Measurements from ENCODE around the gene ASRGL1.

ASRGL1 gene

DNA sequence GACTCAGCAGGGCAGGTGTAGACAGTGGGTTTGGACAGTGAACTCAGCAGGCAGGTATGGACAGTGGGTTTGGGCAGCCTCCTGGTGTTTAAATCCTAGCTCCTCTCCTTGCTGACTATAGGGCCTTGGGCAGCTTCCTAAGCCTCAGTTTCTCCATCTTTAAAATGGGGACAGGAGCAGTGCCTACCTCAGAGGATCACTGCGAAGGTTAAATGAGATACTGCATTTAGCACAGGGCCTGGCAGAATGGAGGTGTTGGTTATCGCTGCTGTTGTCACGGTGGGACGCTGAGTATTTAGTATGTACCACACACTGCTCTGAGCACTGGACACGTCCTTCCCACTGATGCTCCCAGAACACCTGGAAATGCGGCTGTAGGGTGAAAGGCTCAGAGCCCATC is 67.2 kb downstream of the ASRGL1 start:
- Histone ChIP-seq H3K9me3 (no peaks in the 10 kb centered on the region), H3K36me3 (no peaks in the 10 kb centered on the region), H3K27me3 (no peaks in the 10 kb centered on the region), H3K4me1 (peaks cover 9% of the 10 kb centered on the region), H3K4me3 (ENCODE audit: low read depth, low read length) (no peak overlapping the region)
- TF ChIP-seq, protein P1, sequence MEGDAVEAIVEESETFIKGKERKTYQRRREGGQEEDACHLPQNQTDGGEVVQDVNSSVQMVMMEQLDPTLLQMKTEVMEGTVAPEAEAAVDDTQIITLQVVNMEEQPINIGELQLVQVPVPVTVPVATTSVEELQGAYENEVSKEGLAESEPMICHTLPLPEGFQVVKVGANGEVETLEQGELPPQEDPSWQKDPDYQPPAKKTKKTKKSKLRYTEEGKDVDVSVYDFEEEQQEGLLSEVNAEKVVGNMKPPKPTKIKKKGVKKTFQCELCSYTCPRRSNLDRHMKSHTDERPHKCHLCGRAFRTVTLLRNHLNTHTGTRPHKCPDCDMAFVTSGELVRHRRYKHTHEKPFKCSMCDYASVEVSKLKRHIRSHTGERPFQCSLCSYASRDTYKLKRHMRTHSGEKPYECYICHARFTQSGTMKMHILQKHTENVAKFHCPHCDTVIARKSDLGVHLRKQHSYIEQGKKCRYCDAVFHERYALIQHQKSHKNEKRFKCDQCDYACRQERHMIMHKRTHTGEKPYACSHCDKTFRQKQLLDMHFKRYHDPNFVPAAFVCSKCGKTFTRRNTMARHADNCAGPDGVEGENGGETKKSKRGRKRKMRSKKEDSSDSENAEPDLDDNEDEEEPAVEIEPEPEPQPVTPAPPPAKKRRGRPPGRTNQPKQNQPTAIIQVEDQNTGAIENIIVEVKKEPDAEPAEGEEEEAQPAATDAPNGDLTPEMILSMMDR (IDR thresholded peaks at IDR 0.05; ENCODE audit: low read depth, low read length) = no peak
- no peak for DNase-seq

DNA sequence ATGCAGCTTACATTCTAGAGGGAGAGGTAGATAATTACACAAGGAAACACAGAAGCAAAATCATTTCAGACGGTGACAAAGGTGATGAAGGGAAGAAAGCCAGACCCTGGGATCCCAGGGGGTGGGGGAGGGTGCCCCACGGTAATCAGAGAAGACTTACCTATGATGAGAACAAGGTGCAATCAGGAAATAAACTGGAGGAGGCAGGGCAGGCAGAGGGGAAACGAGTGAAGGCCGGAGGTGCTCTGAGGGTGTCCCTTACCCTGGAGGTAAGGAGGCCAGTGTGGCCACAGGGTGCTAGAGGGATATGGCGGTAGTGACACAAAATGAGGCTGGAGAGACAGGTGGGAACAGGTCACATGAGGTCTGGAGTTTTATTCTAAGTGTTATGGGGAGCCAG is 67.7 kb downstream of the ASRGL1 start:
- TF ChIP-seq, protein P1 (IDR thresholded peaks at IDR 0.05; ENCODE audit: low read depth, low read length) = no peak

DNA sequence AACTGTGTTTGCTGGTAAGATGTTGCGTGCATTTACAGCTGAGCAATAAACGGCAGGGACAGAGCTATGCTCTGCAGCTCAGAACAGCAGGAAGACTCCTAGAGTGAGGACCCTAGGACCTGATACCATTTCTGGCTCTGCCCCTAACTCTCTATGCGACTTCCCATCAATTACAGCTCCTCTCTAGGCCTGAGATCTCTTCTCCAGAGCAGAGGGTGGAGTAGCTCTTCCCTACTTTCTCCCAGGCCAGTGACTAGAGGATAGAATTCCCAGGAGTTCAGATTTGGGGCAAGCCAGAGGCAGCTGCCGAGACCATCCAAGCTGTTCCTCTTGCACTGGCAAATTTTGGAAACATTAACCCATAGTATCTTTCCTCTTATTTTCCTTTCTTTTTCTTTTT is 68.8 kb downstream of the ASRGL1 start:
- H3K4me1 ChIP-seq = 0 out of 2 replicates have a peak, but pooled peaks cover under 1% of the 10 kb centered on the region
- no peak overlapping the region for H3K4me3 ChIP-seq (ENCODE audit: low read depth, low read length)
- no peaks in the 10 kb centered on the region for H3K9me3 ChIP-seq
- H3K36me3 ChIP-seq = no peaks in the 10 kb centered on the region
- TF ChIP-seq, protein P1 (IDR thresholded peaks at IDR 0.05; ENCODE audit: low read depth, low read length) = no peak
- no peaks in the 10 kb centered on the region for H3K27me3 ChIP-seq
- DNase-seq = no peak

More for the DNA sequence above, 67.7 kb downstream of the ASRGL1 start:
- H3K36me3 ChIP-seq = no peaks in the 10 kb centered on the region
- no peak for DNase-seq
- H3K4me3 ChIP-seq (ENCODE audit: low read depth, low read length) = no peak overlapping the region
- no peaks in the 10 kb centered on the region for H3K9me3 ChIP-seq
- H3K4me1 ChIP-seq = peaks cover 8% of the 10 kb centered on the region
- H3K27me3 ChIP-seq = no peaks in the 10 kb centered on the region

DNA sequence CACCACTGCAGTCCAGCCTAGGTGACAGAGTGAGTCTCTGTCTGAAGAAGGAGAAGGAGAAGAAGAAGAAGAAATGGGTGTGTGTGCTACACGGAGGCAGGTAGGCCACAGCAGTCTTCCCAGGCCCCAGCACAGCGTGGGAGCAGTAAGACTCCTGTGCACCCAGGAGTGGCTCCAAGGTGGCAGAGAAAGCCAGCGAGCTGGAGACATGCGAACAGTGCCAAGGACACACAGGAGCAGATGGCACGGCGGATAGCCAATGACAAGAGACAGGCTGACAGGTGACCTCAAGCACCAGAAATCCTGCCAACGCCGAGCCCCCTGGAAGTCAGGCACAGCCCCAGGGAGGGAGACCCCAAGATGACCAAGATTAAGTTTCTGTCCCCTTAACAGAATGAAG is 72.6 kb downstream of the ASRGL1 start:
- Histone ChIP-seq H3K4me3 (ENCODE audit: low read depth, low read length) (no peak overlapping the region), H3K9me3 (no peaks in the 10 kb centered on the region), H3K27me3 (no peaks in the 10 kb centered on the region), H3K36me3 (no peaks in the 10 kb centered on the region), H3K4me1 (no peaks in the 10 kb centered on the region)
- TF ChIP-seq, protein P1 (IDR thresholded peaks at IDR 0.05; ENCODE audit: low read depth, low read length) = no peak
- no peak for DNase-seq

DNA sequence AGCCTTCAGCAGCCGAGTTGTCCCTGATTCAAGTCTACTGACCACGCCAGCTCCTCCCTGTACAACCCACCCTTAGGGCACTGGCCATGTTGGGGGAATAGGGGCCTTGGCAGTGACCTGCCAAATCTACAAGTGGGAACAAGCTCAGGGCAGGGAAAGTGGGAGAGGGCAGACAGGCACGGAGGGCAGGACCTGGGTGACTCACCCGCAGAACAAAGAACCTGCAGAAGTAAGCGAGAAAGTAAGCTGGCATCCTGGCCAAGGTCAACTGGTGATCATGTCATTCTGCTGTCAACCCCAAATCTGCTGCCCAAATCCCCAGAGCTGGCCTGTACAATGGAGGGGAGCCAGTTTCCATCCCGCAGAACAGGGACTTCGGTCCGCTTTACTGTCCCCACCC is 73.7 kb downstream of the ASRGL1 start:
- no peak overlapping the region for H3K4me3 ChIP-seq (ENCODE audit: low read depth, low read length)
- no peaks in the 10 kb centered on the region for H3K9me3 ChIP-seq
- H3K36me3 ChIP-seq = no peaks in the 10 kb centered on the region
- DNase-seq = no peak
- TF ChIP-seq, protein P1 (IDR thresholded peaks at IDR 0.05; ENCODE audit: low read depth, low read length) = no peak
- no peaks in the 10 kb centered on the region for H3K4me1 ChIP-seq
- H3K27me3 ChIP-seq = no peaks in the 10 kb centered on the region

DNA sequence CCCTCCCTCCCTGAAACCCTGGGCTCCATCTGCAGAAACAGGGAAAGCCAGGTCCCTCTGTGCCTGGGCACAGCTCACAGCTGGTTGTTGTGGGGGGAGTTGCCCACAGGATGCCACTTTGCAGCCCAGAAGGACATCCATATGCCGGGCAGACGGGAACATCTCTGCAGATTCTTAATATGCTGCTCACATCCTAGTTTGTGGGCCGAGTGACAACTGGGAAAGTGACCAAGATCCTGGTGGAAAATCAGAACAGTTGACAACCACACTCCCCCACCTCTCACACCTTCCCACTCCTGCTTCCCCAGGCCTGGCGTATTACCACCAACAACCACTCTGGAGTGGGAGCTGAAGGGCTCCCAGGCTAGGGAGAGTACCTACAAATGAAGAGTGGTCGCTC is 74.3 kb downstream of the ASRGL1 start:
- DNase-seq = no peak
- Histone ChIP-seq H3K27me3 (no peaks in the 10 kb centered on the region), H3K4me3 (ENCODE audit: low read depth, low read length) (no peak overlapping the region), H3K4me1 (no peaks in the 10 kb centered on the region), H3K36me3 (no peaks in the 10 kb centered on the region), H3K9me3 (no peaks in the 10 kb centered on the region)
- TF ChIP-seq, protein P1 (IDR thresholded peaks at IDR 0.05; ENCODE audit: low read depth, low read length) = no peak

Measured in BE2C (cell line).